NT2/D1 (cell line): Measurements from ENCODE around the gene SVOP.
A peak's percentile ranks its signal among the peaks of the same experiment; 100 is the strongest.
"Not testable (repeated sequence)": the region's sequence is repeated elsewhere in the genome, so short reads cannot be mapped to it uniquely, and the experiment has no call there.

ENCODE experiments used
- DNase-seq: peaks from one replicate; pipeline ENCODE4 v3.0.0-alpha.2; 2011; ENCODE audit warnings: low read depth, low spot score
- H3K27me3 ChIP-seq: 2 replicates; pipeline ENCODE4 v1.6.0; 2011; ENCODE audit warnings: mild to moderate bottlenecking; ENCODE audit not compliant: insufficient read length, insufficient read depth
- H3K36me3 ChIP-seq: 2 replicates; pipeline ENCODE4 v1.6.1; 2011; ENCODE audit warnings: mild to moderate bottlenecking, low read length, mixed read lengths; ENCODE audit not compliant: insufficient read depth, insufficient read length
- H3K4me1 ChIP-seq: 2 replicates; pipeline ENCODE4 v1.5.1; 2011; ENCODE audit not compliant: insufficient read depth, insufficient read length
- H3K4me3 ChIP-seq: 2 replicates; pipeline ENCODE4 v1.5.1; 2011; ENCODE audit warnings: low read depth; ENCODE audit not compliant: insufficient read length
- H3K9ac ChIP-seq: 2 replicates; pipeline ENCODE4 v1.6.0; 2011; ENCODE audit warnings: low read depth; ENCODE audit not compliant: insufficient read length
- H3K9me3 ChIP-seq: 2 replicates; pipeline ENCODE4 v1.5.1; 2011; ENCODE audit warnings: mild to moderate bottlenecking, low read length; ENCODE audit not compliant: insufficient read depth
- SUZ12 ChIP-seq: IDR thresholded peaks from 2 replicates; pipeline ENCODE4 v1.6.1; 2011; ENCODE audit not compliant: insufficient read length, insufficient read depth; ENCODE audit errors: extremely low read depth
- YY1 ChIP-seq: IDR thresholded peaks from 2 replicates; pipeline ENCODE4 v1.6.1; 2011; ENCODE audit not compliant: insufficient read length, insufficient read depth
- ZNF274 ChIP-seq: IDR thresholded peaks from 2 replicates; pipeline ENCODE4 v1.6.1; 2011; ENCODE audit warnings: mild to moderate bottlenecking, low read depth, low read length

SVOP gene

GRCh38 chr12:109057376-109057775 is 36.5 kb upstream of the SVOP start:
- Histone ChIP-seq H3K27me3 (no peaks in the 10 kb centered on the region), H3K4me3 (no peak overlapping the region), H3K9me3 (no peaks in the 10 kb centered on the region), H3K4me1 (no peaks in the 10 kb centered on the region), H3K36me3 (peaks cover 6% of the 10 kb centered on the region), H3K9ac (no peak overlapping the region)
- no peak for TF ChIP-seq YY1
- TF ChIP-seq ZNF274 = no peak
- no peak for TF ChIP-seq SUZ12
- DNase-seq = no peak

- no peak overlapping the region for H3K4me3 ChIP-seq
- TF ChIP-seq ZNF274 = no peak
- TF ChIP-seq SUZ12 = no peak
- no peak for TF ChIP-seq YY1
- H3K36me3 ChIP-seq = peaks cover 6% of the 10 kb centered on the region
- H3K9me3 ChIP-seq = no peaks in the 10 kb centered on the region
- no peak overlapping the region for H3K9ac ChIP-seq
- no peaks in the 10 kb centered on the region for H3K27me3 ChIP-seq
- H3K4me1 ChIP-seq = no peaks in the 10 kb centered on the region
- no peak for DNase-seq
These were observed 36.0 kb upstream of the SVOP start for GRCh38 chr12:109056891-109057290.

- no peaks in the 10 kb centered on the region for H3K27me3 ChIP-seq
- H3K9ac ChIP-seq = no peak overlapping the region
- no peaks in the 10 kb centered on the region for H3K9me3 ChIP-seq
- H3K36me3 ChIP-seq = peaks cover 6% of the 10 kb centered on the region
- no peaks in the 10 kb centered on the region for H3K4me1 ChIP-seq
- no peak for DNase-seq
- H3K4me3 ChIP-seq = no peak overlapping the region
- TF ChIP-seq SUZ12 (no peak), ZNF274 (no peak), YY1 (no peak)
These were observed 33.7 kb upstream of the SVOP start for GRCh38 chr12:109054520-109054919.

GRCh38 chr12:109054124-109054513 is 33.3 kb upstream of the SVOP start:
- H3K9me3 ChIP-seq, H3K4me3 ChIP-seq, H3K9ac ChIP-seq, H3K27me3 ChIP-seq, DNase-seq, H3K36me3 ChIP-seq, H3K4me1 ChIP-seq: not testable (repeated sequence)

- Histone ChIP-seq H3K4me3 (peak overlapping the region; percentile 85), H3K9me3 (no peaks in the 10 kb centered on the region), H3K36me3 (peaks cover 6% of the 10 kb centered on the region), H3K27me3 (no peaks in the 10 kb centered on the region), H3K4me1 (no peaks in the 10 kb centered on the region), H3K9ac (peak overlapping the region; percentile 79)
- DNase-seq = no peak
- no peak for TF ChIP-seq YY1
- TF ChIP-seq ZNF274 = no peak
- TF ChIP-seq SUZ12 = no peak
These were observed 32.7 kb upstream of the SVOP start for GRCh38 chr12:109053382-109054123.

- Histone ChIP-seq H3K36me3 (peaks cover 2% of the 10 kb centered on the region), H3K9ac (peak within 1 kb of the TSS; percentile 79), H3K4me3 (peak within 1 kb of the TSS; percentile 85), H3K4me1 (no peaks in the 10 kb centered on the region), H3K9me3 (no peaks in the 10 kb centered on the region), H3K27me3 (no peaks in the 10 kb centered on the region)
- peak; percentile 28 for TF ChIP-seq YY1
- no peak for TF ChIP-seq SUZ12
- DNase-seq = peak; percentile 84
These were observed 31.8 kb upstream of the SVOP start, which contains the start of gene USP30 for GRCh38 chr12:109052414-109053323. USP30 (plus strand) TSS chr12:109052576; CDS start chr12:109052679, 103 bp downstream.

GRCh38 chr12:109052097-109052413 is 31.2 kb upstream of the SVOP start:
- TF ChIP-seq SUZ12 (no peak), YY1 (no peak), ZNF274 (no peak)
- DNase-seq = no peak
- Histone ChIP-seq H3K4me1 (no peaks in the 10 kb centered on the region), H3K27me3 (no peaks in the 10 kb centered on the region), H3K9ac (peak overlapping the region; percentile 34), H3K4me3 (peak overlapping the region; percentile 85), H3K9me3 (no peaks in the 10 kb centered on the region), H3K36me3 (no peaks in the 10 kb centered on the region)

- H3K9me3 ChIP-seq, H3K4me3 ChIP-seq, DNase-seq, H3K4me1 ChIP-seq, H3K9ac ChIP-seq, H3K27me3 ChIP-seq, H3K36me3 ChIP-seq: not testable (repeated sequence)
These were observed 28.9 kb upstream of the SVOP start for GRCh38 chr12:109049794-109050193.

- not testable (repeated sequence) for H3K27me3 ChIP-seq, DNase-seq, H3K36me3 ChIP-seq, H3K4me3 ChIP-seq, H3K9me3 ChIP-seq, H3K9ac ChIP-seq, H3K4me1 ChIP-seq
These were observed 27.8 kb upstream of the SVOP start for GRCh38 chr12:109048706-109049105.
